Neural progenitor cell (in vitro differentiated cells): ENCODE measurements around the gene DUSP6.

Experiments used
- CTCF ChIP-seq: fragments of 200-600 bp; sonication (generic); IDR thresholded peaks from 2 replicates; pipeline ENCODE4 v1.5.1; 2017; ENCODE audit warnings: antibody characterized with exemption, mild to moderate bottlenecking
- EZH2 ChIP-seq: fragments of 200-600 bp; sonication (generic); IDR thresholded peaks from 2 replicates; pipeline ENCODE4 v1.6.1; 2017; ENCODE audit warnings: antibody characterized with exemption, mild to moderate bottlenecking, moderate library complexity
- EZH2phosphoT487 ChIP-seq: fragments of 200-600 bp; sonication (generic); IDR thresholded peaks from 2 replicates; pipeline ENCODE4 v1.6.1; 2017; ENCODE audit warnings: antibody characterized with exemption

- no peak for TF ChIP-seq CTCF
- TF ChIP-seq EZH2, result no peak
- no peak for TF ChIP-seq EZH2phosphoT487
These were observed 16.9 kb upstream of the DUSP6 start for GRCh38 chr12:89369166-89369565.
